GM19395 (cell line): ENCODE measurements around the gene CPM.
A peak's percentile ranks its signal among the peaks of the same experiment; 100 is the strongest.

Source experiments
- ATAC-seq: cut with Tn5 transposase; IDR thresholded peaks from one replicate; pipeline ENCODE4 v1.9.1; 2021; ENCODE audit warnings: mild to moderate bottlenecking, moderate library complexity; ENCODE audit not compliant: unreplicated experiment

The CPM gene

GRCh38 chr12:68932961-68933893, at the start of gene CPM:
Gene CPM, minus strand, starts transcription at chr12:68933171. Its CDS starts 334 bp downstream, at chr12:68932837.
- ATAC-seq, result peak; percentile 90

- ATAC-seq, result no peak
These were observed 48.5 kb upstream of the CPM start for GRCh38 chr12:68981516-68981915.

GRCh38 chr12:68980476-68981212, 47.7 kb upstream of the CPM start:
- ATAC-seq, result no peak

DNA sequence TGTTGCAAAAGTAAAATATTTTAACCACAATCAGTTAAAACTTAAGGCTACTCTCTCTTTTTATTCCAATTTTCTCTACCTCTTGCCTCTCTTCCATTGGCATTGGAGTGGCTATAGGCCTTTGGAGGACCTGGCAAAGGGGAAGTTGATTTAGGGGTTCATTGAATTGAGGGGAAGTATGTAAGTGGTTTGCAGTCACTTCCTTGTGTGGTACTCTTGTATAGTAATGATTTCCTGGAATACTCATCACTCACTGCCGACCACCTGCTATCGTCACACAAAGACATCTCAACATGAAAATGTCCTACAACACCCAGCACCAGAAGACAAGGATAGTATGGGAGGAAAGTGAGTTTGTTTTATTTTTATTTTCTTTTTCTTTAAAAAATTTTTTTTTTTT, 45.7 kb upstream of the CPM start:
- ATAC-seq, result no peak

DNA sequence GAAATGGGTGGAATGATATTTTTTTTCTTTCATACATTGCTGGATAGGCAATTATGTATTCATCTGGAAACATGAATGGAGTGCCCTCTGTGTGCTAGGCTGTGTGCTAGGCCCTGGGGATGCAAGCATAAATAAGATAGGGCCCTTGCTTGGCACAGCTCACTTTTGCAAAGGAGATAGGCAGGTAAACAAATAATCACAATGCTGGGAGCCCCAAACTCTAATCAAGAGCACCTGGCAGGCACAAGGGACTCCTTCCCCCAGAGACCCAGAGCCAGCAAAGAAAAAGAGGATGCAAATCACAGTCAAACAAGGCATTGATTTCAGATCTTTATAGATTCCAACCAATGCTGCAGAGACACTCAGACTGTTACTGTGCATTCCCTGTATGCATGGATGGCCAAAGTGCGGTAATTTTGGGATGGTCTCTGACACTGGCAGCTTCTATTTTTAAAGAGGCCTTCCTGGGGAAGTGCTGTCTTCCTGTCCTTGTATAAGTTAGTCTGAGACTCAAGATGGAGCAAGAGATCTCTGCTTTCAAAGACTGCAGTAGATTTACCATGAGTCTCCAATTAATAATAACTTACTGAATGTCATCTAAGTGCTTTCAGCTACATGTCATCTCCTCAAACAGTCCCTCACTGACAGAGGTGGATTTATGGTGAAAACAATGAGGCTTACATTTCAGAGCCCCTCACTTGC, 45.1 kb upstream of the CPM start:
- ATAC-seq, result no peak

- no peak for ATAC-seq
These were observed 44.4 kb upstream of the CPM start for GRCh38 chr12:68977335-68977734.

DNA sequence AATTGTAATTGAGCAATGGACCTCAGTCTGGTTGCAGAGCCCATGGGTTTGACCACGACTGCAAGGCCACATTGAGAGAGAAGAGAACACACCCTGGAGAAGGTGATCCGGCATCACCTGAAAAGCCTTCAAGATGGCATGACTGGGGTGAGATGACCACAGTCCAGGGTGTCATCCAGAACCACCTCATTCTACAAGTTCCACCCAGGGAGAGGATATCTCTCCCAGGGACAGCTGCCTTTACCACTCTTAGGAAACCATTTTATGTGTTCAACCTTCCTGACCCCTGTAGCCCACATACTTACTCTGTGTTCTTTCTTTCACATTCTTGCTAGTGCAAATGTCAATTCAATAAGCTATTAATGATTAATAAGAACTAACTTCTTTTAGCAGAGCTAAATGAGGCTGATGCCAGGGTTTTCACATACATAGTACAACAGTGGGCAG, 43.4 kb upstream of the CPM start:
- no peak for ATAC-seq

GRCh38 chr12:68975811-68976210, 42.8 kb upstream of the CPM start:
- no peak for ATAC-seq

GRCh38 chr12:68972595-68972994, 39.6 kb upstream of the CPM start:
- ATAC-seq, result no peak

DNA sequence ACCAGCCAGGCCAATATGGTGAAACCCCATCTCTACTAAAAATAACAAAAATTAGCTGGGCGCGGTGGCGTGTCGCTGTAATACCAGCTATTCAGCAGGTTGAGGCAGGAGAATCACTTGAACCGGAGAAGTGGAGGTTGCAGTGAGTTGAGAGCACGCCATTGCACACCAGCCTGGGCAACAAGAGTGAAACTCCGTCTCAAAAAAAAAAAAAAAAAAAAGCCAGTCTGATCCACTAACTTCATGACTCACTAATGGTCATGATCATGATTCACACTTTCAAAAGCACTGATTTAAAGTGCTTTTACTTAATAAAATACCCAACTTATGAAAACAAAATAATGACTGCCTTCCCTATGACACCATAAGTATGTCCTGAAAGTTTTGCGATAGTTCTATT, 38.4 kb upstream of the CPM start:
- no peak for ATAC-seq

GRCh38 chr12:68970951-68971350, 38.0 kb upstream of the CPM start:
- ATAC-seq, result no peak

- ATAC-seq, result no peak
These were observed 37.3 kb upstream of the CPM start for GRCh38 chr12:68970306-68970705.

GRCh38 chr12:68967046-68967445, 34.1 kb upstream of the CPM start:
- ATAC-seq, result no peak

DNA sequence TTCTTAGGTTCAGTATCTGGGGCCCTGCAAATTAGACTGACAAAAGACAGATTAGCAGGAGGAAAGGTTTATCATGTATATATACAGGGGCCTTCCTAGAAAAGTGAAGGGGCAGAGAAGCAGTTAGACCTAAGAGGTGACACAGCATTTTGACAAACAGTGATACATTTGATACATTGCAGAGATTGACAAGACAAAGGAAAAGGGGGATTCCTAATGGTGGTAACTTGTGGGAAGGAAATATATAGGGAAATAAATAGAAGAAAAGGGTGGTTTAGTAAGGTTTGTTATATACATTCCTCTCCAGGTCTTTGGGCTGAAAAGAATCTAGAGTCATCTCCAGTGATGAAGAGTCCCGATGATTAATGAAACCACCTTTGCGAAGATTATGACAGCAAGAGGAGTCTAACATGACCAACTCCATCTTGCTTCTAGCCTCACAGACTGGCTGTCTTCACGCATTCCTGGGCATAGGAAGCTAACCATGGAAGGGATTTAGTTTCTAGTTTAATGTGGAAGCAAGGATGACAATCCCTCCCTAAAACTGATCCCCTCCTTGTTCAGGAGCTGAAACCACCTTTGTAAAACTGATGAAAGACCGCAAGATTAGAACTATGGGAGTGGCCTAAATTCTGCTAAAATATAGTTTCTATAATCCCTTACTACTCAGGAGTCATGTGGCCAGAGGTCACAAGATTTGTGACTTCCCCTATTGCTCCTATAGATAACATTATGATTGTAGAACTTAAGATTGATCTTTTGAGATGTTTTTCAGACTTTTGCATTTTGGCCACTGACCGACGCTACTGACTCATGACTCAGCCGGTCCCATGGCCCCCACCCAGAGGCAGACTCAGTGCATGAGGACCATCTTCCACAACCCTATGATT, 31.1 kb upstream of the CPM start:
- no peak for ATAC-seq

DNA sequence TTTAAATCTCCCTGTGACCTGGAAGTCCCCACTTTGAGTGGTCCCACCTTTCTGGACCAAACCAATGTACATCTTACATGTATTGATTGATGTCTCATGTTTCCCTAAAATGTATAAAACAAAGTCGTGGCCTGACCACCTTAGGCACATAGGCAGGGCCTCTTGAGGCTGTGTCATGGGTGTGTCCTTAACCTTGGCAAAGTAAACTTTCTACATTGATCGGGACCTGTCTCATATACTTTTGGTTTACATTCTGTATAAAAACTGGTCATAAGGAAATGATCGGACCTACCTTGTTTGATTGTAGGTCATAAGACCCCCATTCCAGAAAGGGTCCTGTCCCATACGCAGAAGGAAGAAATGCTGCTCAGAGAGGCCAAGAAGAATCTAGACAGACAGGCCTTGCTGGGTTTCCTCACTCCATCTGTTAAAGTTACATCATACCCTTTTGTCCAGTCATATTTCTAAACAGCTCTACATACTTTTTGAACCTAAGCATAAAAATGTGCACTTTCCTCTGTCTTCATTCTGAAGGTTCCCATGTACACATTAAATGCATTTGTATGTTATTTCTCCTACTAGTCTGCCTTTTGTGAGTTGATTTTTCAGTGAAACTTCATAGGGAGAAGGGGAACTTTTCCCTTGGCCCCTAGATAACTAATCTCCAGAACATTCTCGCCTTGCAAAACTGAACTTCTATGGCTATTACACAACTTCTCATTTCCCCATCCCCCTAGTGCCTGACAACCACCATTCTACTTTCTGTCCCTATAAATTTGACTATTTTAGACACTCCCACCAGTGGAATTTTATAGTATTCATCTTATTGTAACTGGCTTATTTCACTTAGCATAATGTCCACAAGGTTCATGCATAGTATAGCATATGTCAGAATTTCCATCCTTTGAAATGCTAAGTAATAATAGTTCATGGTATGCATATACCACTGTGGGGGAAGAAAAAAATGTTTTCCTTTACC, 30.2 kb upstream of the CPM start:
- ATAC-seq, result no peak

DNA sequence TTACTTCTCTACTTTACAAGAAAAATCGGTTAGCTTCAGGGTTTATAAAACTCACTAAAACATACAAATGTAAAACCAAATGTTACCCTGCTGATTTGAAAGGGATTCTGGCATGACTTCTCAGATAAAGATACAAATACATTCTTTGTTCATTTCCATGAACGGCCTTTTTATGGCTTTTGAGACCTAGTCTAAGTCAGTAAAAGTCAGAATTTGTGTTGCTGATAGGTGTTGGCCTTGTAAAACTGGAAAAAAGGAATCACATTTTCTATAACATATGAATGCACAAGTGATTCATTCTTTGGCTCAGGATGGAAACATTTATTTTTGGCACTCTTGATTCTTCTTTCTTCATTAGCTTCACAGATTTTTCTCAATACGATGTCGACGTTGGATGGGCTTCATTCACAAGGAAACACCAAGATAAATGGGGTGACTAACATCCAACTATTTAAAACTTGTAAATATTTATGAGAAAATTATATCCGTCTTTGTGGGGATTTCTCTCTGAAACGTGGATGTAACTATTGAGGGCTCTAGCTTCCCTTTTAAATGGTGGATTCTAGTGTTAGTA, 27.0 kb upstream of the CPM start:
- no peak for ATAC-seq

DNA sequence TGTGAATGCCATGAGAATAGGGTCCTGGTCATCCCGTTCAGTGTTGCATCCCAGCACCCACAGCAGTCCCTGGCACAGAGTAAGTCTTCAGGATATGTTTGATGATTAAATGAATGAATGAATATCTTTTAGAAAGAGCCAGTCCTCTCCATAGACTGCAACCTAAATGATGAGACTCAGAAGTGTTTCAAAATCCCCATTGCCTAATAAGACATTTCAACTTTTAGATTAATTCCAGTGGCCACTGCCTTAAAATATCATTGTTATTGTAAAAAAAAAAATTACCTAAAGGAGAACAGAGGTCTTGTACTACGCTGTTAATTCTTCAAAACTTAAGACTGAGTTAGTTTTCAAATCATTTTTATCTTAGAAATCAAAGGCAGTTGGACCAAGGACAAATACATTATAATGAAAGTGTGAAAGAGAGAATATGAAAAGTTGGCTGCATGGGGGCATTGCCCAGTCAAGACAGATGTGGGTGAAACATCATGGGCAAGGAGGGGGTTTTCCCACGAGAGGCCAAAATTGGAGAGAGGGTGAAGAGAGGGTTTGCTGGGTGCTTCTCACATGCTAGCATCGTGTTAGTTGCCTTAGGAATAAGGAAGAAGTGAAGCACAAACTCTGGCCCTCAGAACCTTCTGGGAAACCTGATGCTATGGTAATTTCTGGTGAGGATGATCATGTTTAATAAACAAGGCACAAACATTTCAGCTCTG, 26.3 kb upstream of the CPM start:
- ATAC-seq, result no peak

DNA sequence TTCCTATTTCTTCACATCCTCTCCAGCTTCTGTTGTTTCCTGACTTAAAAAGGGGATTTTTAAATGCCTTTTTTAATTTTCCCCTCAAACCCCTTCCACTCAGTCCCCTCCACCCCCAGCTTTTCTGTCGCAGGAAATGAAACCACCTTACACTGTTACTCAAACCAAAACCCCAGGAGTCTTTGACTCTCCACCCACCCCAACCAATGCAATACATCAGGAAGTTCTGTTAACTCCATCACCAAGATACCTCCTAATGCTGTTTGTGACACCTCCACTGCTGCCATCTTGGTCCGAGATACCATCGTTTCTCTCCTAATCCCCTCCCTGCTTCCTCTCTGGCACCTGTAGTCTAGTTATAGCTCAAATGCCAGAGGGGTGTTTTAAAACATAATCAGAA, 25.4 kb upstream of the CPM start:
- ATAC-seq, result peak; percentile 99
